Measurements from ENCODE around the gene RNU6-9. TPM values are rescaled to one million over a fixed set of nuclear protein-coding genes. Genes with fewer than 3 reads are reported as not detected.

The RNU6-9 gene
- total RNA-seq, 1 experiment from 2014 or later, result not detected

DNA sequence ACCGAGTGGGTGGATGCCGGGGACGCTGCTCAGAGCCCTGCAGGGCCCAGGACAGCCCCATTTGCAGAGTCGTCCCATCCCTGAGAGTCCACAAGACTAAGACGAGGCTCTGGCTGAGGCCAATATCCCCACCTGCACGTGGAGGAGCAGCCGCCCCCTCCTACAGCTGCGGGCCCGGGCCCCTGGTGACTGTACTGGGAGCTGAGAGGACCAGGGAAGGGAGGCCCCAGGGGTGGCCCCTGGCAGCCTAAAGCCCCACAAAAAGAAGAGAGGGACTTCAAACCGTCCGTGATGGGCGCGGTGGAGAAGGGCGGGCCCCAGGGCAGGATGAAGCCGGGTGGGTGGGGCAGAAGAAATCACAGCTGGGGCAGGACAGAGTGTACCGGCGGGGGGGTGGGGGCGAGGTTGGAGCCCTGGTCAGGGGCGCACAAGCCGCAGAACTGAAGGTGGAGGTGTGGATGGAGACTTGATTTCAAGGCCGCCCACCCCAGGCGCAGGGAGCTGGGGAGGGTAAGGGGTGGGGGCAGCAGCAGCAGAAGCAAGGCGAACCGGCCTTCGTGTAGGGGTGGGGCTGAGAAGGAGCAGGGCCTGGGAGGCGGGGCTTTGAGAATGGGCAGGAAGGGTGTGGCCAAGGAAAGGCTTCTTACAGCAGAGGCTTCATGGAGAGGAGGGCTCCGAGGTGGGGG, 20.9 kb upstream of the RNU6-9 start:
- peaks cover 3% of the 10 kb centered on the region for H3K4me1 Mint-ChIP-seq
- POLR2A ChIA-PET, result interaction anchor here (0.6 to 1.3 kb wide), 2 partner anchors 8 to 55 kb away, joined by 3 to 4 read pairs; no protein-coding TSS in a partner anchor

GRCh38 chr19:873084-873483, 20.2 kb upstream of the RNU6-9 start:
- peaks cover 20% of the 10 kb centered on the region for H3K36me3 Mint-ChIP-seq
- ChIA-PET CTCF (interaction anchor here (0.5 to 2.1 kb wide), 4 partner anchors 21 to 45 kb away, joined by 3 to 7 read pairs (median 4); no protein-coding TSS in a partner anchor), POLR2A (interaction anchor here (0.6 to 1.3 kb wide), 2 partner anchors 9 to 54 kb away, joined by 3 to 4 read pairs; no protein-coding TSS in a partner anchor)
- H3K4me3 Mint-ChIP-seq, result no peak overlapping the region
- no peak overlapping the region for H3K27ac Mint-ChIP-seq
- ATAC-seq (peak; percentile 86), DNase-seq (ENCODE audit: low spot score) (peak; percentile 82)
- no peaks in the 10 kb centered on the region for H3K9me3 Mint-ChIP-seq
- H3K4me1 Mint-ChIP-seq, result no peaks in the 10 kb centered on the region; the same call in 1 of the 2 replicates
- no peaks in the 10 kb centered on the region for H3K27me3 Mint-ChIP-seq (ENCODE audit: low read depth)
- TF ChIP-seq SMAD4 (CRISPR knock-in tag; IDR thresholded peaks at IDR 0.05) (no peak), CREM (CRISPR knock-in tag; IDR thresholded peaks at IDR 0.05) (no peak), FOXP1 (CRISPR knock-in tag; IDR thresholded peaks at IDR 0.05; ENCODE audit: borderline replicate concordance) (no peak), ZNF416 (CRISPR knock-in tag; IDR thresholded peaks at IDR 0.05) (no peak), ESRRA (CRISPR knock-in tag; IDR thresholded peaks at IDR 0.05; ENCODE audit: borderline replicate concordance) (no peak), AFF4 (CRISPR knock-in tag; IDR thresholded peaks at IDR 0.05; ENCODE audit: borderline replicate concordance) (no peak), GABPB1 (CRISPR knock-in tag; IDR thresholded peaks at IDR 0.05) (no peak), MXD4 (CRISPR knock-in tag; IDR thresholded peaks at IDR 0.05; ENCODE audit: borderline replicate concordance) (no peak), NR3C1 (CRISPR knock-in tag; conservative IDR thresholded peaks at IDR 0.05; ENCODE audit: low read depth) (no peak), JAZF1 (CRISPR knock-in tag; IDR thresholded peaks at IDR 0.05) (no peak), PREB (CRISPR knock-in tag; IDR thresholded peaks at IDR 0.05; ENCODE audit: borderline replicate concordance) (no peak)
- TF ChIP-seq, protein P1, sequence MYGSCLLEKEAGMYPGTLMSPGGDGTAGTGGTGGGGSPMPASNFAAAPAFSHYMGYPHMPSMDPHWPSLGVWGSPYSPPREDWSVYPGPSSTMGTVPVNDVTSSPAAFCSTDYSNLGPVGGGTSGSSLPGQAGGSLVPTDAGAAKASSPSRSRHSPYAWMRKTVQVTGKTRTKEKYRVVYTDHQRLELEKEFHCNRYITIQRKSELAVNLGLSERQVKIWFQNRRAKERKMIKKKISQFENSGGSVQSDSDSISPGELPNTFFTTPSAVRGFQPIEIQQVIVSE (CRISPR knock-in tag; IDR thresholded peaks at IDR 0.05; ENCODE audit: borderline replicate concordance), result no peak

More for the DNA sequence above, 20.9 kb upstream of the RNU6-9 start:
- H3K27me3 Mint-ChIP-seq (ENCODE audit: low read depth), result no peaks in the 10 kb centered on the region
- H3K4me3 Mint-ChIP-seq, result peak overlapping the region; percentile 59
- CTCF ChIA-PET, result interaction anchor here (0.7 to 2.1 kb wide), 4 partner anchors 9 to 46 kb away, joined by 3 to 7 read pairs (median 3); no protein-coding TSS in a partner anchor
- H3K36me3 Mint-ChIP-seq, result peaks cover 20% of the 10 kb centered on the region
- TF ChIP-seq NFATC4 (CRISPR knock-in tag; IDR thresholded peaks at IDR 0.05) (no peak), ZBTB21 (CRISPR knock-in tag; IDR thresholded peaks at IDR 0.05; ENCODE audit: borderline replicate concordance) (no peak), NR2C2 (CRISPR knock-in tag; IDR thresholded peaks at IDR 0.05) (no peak), NR3C1 (CRISPR knock-in tag; conservative IDR thresholded peaks at IDR 0.05; ENCODE audit: low read depth) (no peak), SP1 (CRISPR knock-in tag; conservative IDR thresholded peaks at IDR 0.05) (no peak), MXD4 (CRISPR knock-in tag; IDR thresholded peaks at IDR 0.05; ENCODE audit: borderline replicate concordance) (no peak), KAT7 (CRISPR knock-in tag; IDR thresholded peaks at IDR 0.05; ENCODE audit: borderline replicate concordance) (no peak), ZNF425 (CRISPR knock-in tag; conservative IDR thresholded peaks at IDR 0.05) (no peak), CREB1 (CRISPR knock-in tag; IDR thresholded peaks at IDR 0.05) (no peak)
- TF ChIP-seq, protein P2, sequence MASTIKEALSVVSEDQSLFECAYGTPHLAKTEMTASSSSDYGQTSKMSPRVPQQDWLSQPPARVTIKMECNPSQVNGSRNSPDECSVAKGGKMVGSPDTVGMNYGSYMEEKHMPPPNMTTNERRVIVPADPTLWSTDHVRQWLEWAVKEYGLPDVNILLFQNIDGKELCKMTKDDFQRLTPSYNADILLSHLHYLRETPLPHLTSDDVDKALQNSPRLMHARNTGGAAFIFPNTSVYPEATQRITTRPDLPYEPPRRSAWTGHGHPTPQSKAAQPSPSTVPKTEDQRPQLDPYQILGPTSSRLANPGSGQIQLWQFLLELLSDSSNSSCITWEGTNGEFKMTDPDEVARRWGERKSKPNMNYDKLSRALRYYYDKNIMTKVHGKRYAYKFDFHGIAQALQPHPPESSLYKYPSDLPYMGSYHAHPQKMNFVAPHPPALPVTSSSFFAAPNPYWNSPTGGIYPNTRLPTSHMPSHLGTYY (CRISPR knock-in tag; IDR thresholded peaks at IDR 0.05), result no peak
- ATAC-seq (peak; percentile 78), DNase-seq (ENCODE audit: low spot score) (peak; percentile 91)
- no peak overlapping the region; the same call in 1 of the 2 replicates for H3K27ac Mint-ChIP-seq
- H3K9me3 Mint-ChIP-seq, result no peaks in the 10 kb centered on the region

Data from WTC11 (cell line).